Astrocyte of the cerebellum (primary cell): ENCODE data around the gene TCF3.

Experiments
- DNase-seq: peaks from one replicate; pipeline ENCODE4 v3.0.0-alpha.2; 2011; ENCODE audit warnings: low read depth
- H3K4me3 ChIP-seq: 2 replicates; pipeline ENCODE4 v1.5.1; 2011; ENCODE audit warnings: mild to moderate bottlenecking, low read depth, low read length, moderate library complexity
- in situ Hi-C: cut with HindIII; loops from 2 replicates; pipeline ENCODE4 v1.10.0; 2017; ENCODE audit warnings: low sequenced_read_pairs
- TF ChIP-seq, protein P1 (sequence below): IDR thresholded peaks from 2 replicates; pipeline ENCODE4 v1.5.1; 2012; ENCODE audit warnings: low read length, low read depth, moderate library complexity, mild to moderate bottlenecking; ENCODE audit errors: missing control alignments

The TCF3 gene

GRCh38 chr19:1630012-1630411 lies 22.4 kb downstream of the TCF3 start:
- TF ChIP-seq, protein P1, sequence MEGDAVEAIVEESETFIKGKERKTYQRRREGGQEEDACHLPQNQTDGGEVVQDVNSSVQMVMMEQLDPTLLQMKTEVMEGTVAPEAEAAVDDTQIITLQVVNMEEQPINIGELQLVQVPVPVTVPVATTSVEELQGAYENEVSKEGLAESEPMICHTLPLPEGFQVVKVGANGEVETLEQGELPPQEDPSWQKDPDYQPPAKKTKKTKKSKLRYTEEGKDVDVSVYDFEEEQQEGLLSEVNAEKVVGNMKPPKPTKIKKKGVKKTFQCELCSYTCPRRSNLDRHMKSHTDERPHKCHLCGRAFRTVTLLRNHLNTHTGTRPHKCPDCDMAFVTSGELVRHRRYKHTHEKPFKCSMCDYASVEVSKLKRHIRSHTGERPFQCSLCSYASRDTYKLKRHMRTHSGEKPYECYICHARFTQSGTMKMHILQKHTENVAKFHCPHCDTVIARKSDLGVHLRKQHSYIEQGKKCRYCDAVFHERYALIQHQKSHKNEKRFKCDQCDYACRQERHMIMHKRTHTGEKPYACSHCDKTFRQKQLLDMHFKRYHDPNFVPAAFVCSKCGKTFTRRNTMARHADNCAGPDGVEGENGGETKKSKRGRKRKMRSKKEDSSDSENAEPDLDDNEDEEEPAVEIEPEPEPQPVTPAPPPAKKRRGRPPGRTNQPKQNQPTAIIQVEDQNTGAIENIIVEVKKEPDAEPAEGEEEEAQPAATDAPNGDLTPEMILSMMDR = no peak
- in situ Hi-C loops = no loop called here
- H3K4me3 ChIP-seq = no peak overlapping the region
- no peak for DNase-seq

GRCh38 chr19:1629256-1629808 lies 23.1 kb downstream of the TCF3 start:
- TF ChIP-seq, protein P1 = no peak
- DNase-seq = no peak
- H3K4me3 ChIP-seq = no peak overlapping the region
- in situ Hi-C loops = no loop called here

- no peak overlapping the region for H3K4me3 ChIP-seq
- TF ChIP-seq, protein P1 = no peak
- DNase-seq = no peak
- in situ Hi-C loops = no loop called here
Observed at GRCh38 chr19:1627194-1627593, 25.2 kb downstream of the TCF3 start.

- no peak overlapping the region for H3K4me3 ChIP-seq
- in situ Hi-C loops = no loop called here
- no peak for DNase-seq
- TF ChIP-seq, protein P1 = no peak
Observed at GRCh38 chr19:1626417-1627010, 25.9 kb downstream of the TCF3 start.

GRCh38 chr19:1624458-1624857 lies 28.0 kb downstream of the TCF3 start:
- no peak overlapping the region for H3K4me3 ChIP-seq
- in situ Hi-C loops = no loop called here
- TF ChIP-seq, protein P1 = peak; percentile 90
- DNase-seq = peak; percentile 28

DNA sequence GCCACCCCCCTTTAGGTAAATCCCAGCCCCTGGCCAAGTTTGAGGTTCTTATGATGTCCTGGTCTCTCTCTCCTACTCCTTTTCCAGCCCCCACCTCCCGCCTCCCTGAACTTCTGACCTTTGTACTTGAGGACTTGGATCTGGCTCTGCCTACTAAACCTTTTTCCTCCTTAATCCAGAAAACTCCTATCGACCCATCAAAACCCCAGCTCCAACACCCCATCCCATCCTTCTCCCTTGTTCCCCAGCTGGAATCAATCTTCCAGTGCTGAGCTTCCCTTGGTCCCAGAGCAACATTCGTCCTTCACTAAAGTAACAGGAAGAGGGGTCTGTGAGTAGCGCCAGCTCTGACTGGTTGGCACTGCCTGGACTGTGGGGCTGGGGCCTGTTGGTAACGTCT lies 29.9 kb downstream of the TCF3 start:
- H3K4me3 ChIP-seq = no peak overlapping the region
- TF ChIP-seq, protein P1 = no peak
- no peak for DNase-seq
- in situ Hi-C loops = no loop called here
